T-cell (primary cell): ENCODE data around the gene TSC22D1. TPM values are rescaled to one million over a fixed set of nuclear protein-coding genes. Genes with fewer than 3 reads are reported as not detected.

Experiments used
- ATAC-seq, 4 experiments: fragments of 200-7000 bp in 3 of 4; fragments of 150-1000 bp in 1 of 4; cut with Tn5 transposase; replicated peaks in 1 of 4; 1 replicate in 3 of 4; 2 replicates in 1 of 4; pipeline ENCODE4 v1.10.0; 2021; ENCODE audit warnings: moderate library complexity in 3 of 4, mild to moderate bottlenecking in 2 of 4, moderate number of reproducible peaks in 1 of 4
- CTCF ChIA-PET, 2 donors: fragments of 300-600 bp; sonication (Branson Sonifier 250); formaldehyde crosslinking; loops; one replicate each; lab custom pipeline; 2022; ENCODE audit warnings: antibody characterized with exemption in 2 of 2; lab: Charles Lee
- POLR2A ChIA-PET, 2 donors: fragments of 300-600 bp; sonication (Branson Sonifier 250); formaldehyde crosslinking; loops; one replicate each; lab custom pipeline; 2022; ENCODE audit warnings: antibody characterized with exemption in 2 of 2; lab: Charles Lee
- DNase-seq, 35 experiments: peaks; one replicate each; pipeline versions ENCODE4 v3.0.0 to v3.0.0-alpha.2; 2013 to 2023
- H3K27ac ChIP-seq: one replicate; pipeline ENCODE4 v1.5.1; 2013; ENCODE audit warnings: low read length
- H3K27me3 ChIP-seq, 2 experiments: replicated peaks in 1 of 2; 1 replicate in 1 of 2; 2 replicates in 1 of 2; pipeline versions ENCODE4 v1.6.1 to v1.7.0; 2013; ENCODE audit warnings: low read length in 1 of 2, mixed read lengths in 1 of 2; ENCODE audit not compliant: control insufficient read depth in 2 of 2, insufficient read depth in 2 of 2; ENCODE audit errors: extremely low read depth in 1 of 2
- H3K36me3 ChIP-seq, 2 donors: 1 replicate in 1 of 2; 2 replicates in 1 of 2; pipeline versions ENCODE4 v1.6.1 to v1.7.0; 2013; ENCODE audit warnings: low read length in 1 of 2; ENCODE audit not compliant: control insufficient read depth in 2 of 2, insufficient read depth in 1 of 2; ENCODE audit errors: extremely low read depth in 1 of 2
- H3K4me1 ChIP-seq, 2 experiments: 1 replicate in 1 of 2; 2 replicates in 1 of 2; pipeline versions ENCODE4 v1.6.1 to v1.7.0; 2013; ENCODE audit warnings: low read length in 2 of 2, mixed read lengths in 1 of 2; ENCODE audit not compliant: insufficient read depth in 2 of 2, control insufficient read depth in 1 of 2; ENCODE audit errors: extremely low read depth in 1 of 2
- H3K4me3 ChIP-seq, 2 donors: 1 replicate in 1 of 2; 2 replicates in 1 of 2; pipeline versions ENCODE4 v1.5.1 to v1.7.0; 2013; ENCODE audit warnings: mild to moderate bottlenecking in 2 of 2, low read length in 1 of 2, moderate library complexity in 1 of 2; ENCODE audit not compliant: control insufficient read depth in 1 of 2; ENCODE audit errors: extremely low read depth in 1 of 2
- H3K9me3 ChIP-seq: 2 replicates; pipeline ENCODE4 v1.7.0; 2013
- H3K27ac Mint-ChIP-seq, 2 donors: one replicate each; pipeline ENCODE4 v1.8.0; 2020 to 2021; ENCODE audit warnings: mild to moderate bottlenecking in 2 of 2, mixed read lengths in 2 of 2
- H3K27me3 Mint-ChIP-seq, 2 donors: one replicate each; pipeline ENCODE4 v1.8.0; 2021 to 2022; ENCODE audit warnings: mixed read lengths in 2 of 2
- H3K36me3 Mint-ChIP-seq: one replicate; pipeline ENCODE4 v1.8.0; 2021; ENCODE audit warnings: mixed read lengths
- H3K4me1 Mint-ChIP-seq, 3 donors: one replicate each; pipeline ENCODE4 v1.8.0; 2020 to 2022; ENCODE audit warnings: mixed read lengths in 3 of 3, mild to moderate bottlenecking in 1 of 3
- H3K4me3 Mint-ChIP-seq, 3 donors: one replicate each; pipeline ENCODE4 v1.8.0; 2020 to 2022; ENCODE audit warnings: mild to moderate bottlenecking in 3 of 3, mixed read lengths in 3 of 3, moderate library complexity in 3 of 3
- H3K9me3 Mint-ChIP-seq, 3 donors: one replicate each; pipeline ENCODE4 v1.8.0; 2020 to 2022; ENCODE audit warnings: mixed read lengths in 3 of 3
- WGBS: methylation state at CpG from one replicate; pipeline ENCODE4 v1.1.5; 2013; ENCODE audit warnings: missing lambda C conversion rate; ENCODE audit not compliant: insufficient coverage; 5-methylcytosine and 5-hydroxymethylcytosine counted together
- total RNA-seq, 35 experiments: library from RNA in 6 of 35; stranded (reverse) in 6 of 35; fragments of 120-200 nt in 1 of 35; gene quantifications; one replicate each; pipeline versions ENCODE4 v1.2.1 to v1.2.4 and lab custom pipeline; 2013 to 2026

Gene TSC22D1
- total RNA-seq, 5 donors from 2014 or later (not counting 1 experiment from before 2014, with no cell fraction given): 32.5 to 40.4 (median 36.4) TPM

DNA sequence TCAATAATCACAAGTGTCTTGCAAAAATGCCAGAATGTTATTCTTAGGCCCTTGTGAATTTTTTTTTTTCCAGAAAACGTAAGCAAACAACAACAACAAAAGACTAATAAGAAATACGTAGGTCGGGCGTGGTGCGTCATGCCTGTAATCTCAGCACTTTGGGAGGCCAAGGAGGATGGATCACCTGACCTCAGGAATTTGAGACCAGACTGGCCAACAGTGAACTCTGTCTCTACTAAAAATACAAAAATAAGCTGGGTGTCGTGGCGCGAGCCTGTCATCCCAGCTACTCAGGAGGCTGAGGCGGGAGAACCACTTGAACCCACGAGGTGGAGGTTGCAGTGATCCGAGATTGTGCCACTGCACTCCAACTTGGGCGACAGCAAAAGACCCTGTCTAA lies 20.9 kb downstream of the TSC22D1 start:
- H3K4me1 ChIP-seq: no peaks in the 10 kb centered on the region
- DNase-seq: no peak
- no CpG with 5 or more reads among the region's 12 CpGs for WGBS
- Mint-ChIP-seq H3K9me3 (no peaks in the 10 kb centered on the region), H3K4me1 (peaks cover 3 to 7% (median 5%) of the 10 kb centered on the region in 3 donors), H3K27ac (no peak overlapping the region), H3K27me3 (no peaks in the 10 kb centered on the region), H3K36me3 (peaks cover 12% of the 10 kb centered on the region), H3K4me3 (no peak overlapping the region)
- no peaks in the 10 kb centered on the region for H3K36me3 ChIP-seq
- ATAC-seq: no peak
- no peaks in the 10 kb centered on the region for H3K9me3 ChIP-seq
- CTCF ChIA-PET: no interaction called here
- no peak overlapping the region for H3K4me3 ChIP-seq
- POLR2A ChIA-PET: interaction anchor here (0.6 to 0.7 kb wide), 2 partner anchors 72 to 1512 kb away, joined by 3 read pairs; no protein-coding TSS in a partner anchor
- H3K27me3 ChIP-seq: no peaks in the 10 kb centered on the region
- H3K27ac ChIP-seq: no peak overlapping the region

DNA sequence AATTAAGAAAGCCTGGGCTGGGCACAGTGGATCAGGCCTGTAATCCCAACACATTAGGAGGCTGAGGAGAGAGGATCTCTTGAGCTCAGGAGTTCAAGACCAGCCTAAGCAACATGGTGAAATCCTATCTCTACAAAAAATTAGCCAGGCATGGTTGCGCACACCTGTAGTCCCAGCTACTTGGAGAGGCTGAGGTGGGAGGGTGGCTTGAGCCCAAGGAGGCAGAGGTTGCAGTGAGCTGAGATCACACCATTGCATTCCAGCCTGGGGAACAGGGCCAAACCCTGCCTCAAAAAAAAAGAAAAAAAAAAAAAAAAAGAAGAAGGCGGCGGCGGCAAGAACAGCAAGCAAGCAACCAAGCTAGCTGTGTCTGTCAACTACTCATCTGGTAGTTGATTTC lies 26.7 kb downstream of the TSC22D1 start:
- Histone ChIP-seq H3K36me3 (no peaks in the 10 kb centered on the region), H3K27me3 (no peaks in the 10 kb centered on the region), H3K27ac (no peak overlapping the region), H3K4me3 (no peak overlapping the region), H3K9me3 (no peaks in the 10 kb centered on the region), H3K4me1 (no peaks in the 10 kb centered on the region)
- H3K4me1 Mint-ChIP-seq: peaks cover 0 to under 1% (median 0%) of the 10 kb centered on the region in 3 donors
- no peak overlapping the region for H3K4me3 Mint-ChIP-seq
- ChIA-PET POLR2A (no interaction called here), CTCF (interaction anchor here in 1 of 2 donors (0.6 to 0.7 kb wide), 2 partner anchors 11 to 311 kb away, joined by 3 to 4 read pairs; no protein-coding TSS in a partner anchor)
- H3K36me3 Mint-ChIP-seq: peaks cover 20% of the 10 kb centered on the region
- no peak overlapping the region for H3K27ac Mint-ChIP-seq
- no CpG with 5 or more reads among the region's 4 CpGs for whole genome bisulfite sequencing
- no peaks in the 10 kb centered on the region for H3K27me3 Mint-ChIP-seq
- no peaks in the 10 kb centered on the region for H3K9me3 Mint-ChIP-seq
- DNase-seq: no peak
- no peak for ATAC-seq

DNA sequence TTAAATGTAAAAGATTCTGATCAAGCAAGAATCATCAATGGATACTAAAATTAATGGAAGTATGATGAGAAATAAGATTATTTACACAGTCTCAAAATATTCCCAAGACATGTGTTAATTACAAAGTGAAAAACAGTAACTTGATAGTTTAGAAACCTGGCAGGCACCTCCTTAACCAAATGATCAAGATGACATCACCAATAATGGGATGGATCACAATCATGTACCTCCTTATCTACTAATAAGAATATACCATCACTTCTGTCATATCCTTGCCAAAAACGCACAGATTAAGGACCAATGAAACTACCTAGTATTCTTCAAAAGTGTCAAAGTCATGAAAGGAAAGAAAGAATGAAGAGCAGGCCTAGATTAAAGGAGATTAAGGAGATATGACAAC lies 30.0 kb downstream of the TSC22D1 start:
- no peak overlapping the region for H3K4me3 Mint-ChIP-seq

DNA sequence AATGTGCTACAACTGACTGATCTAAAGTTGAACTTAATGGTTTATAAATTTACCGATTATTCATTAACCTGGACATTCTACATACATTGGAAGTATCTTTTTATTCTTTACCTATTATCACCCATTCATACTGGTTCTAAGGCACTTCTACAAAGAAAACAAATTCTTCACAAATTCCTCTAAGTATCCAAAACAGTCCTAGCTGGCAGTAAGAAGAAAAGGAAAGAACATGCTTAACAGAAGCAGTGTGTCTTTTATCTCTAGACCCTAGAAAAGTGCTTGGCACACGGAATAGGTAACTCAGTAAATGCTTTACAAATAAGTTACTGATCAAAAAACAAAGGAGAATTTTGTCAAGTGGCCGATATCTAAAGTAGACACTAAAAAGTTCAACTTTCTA lies 32.8 kb downstream of the TSC22D1 start:
- ChIA-PET CTCF (interaction anchor here in 1 of 2 donors (1.3 kb wide), 1 partner anchor 31 kb away, joined by 3 read pairs; no protein-coding TSS in a partner anchor), POLR2A (no interaction called here)
- H3K27ac ChIP-seq: no peak overlapping the region
- no peak overlapping the region for H3K4me3 ChIP-seq
- H3K4me1 ChIP-seq: no peaks in the 10 kb centered on the region
- H3K9me3 ChIP-seq: no peaks in the 10 kb centered on the region
- DNase-seq: no peak
- no peaks in the 10 kb centered on the region for H3K27me3 ChIP-seq
- ATAC-seq: no peak
- WGBS: 100% methylated on average over 1 of the region's 3 CpGs
- Mint-ChIP-seq H3K4me1 (no peaks in the 10 kb centered on the region), H3K4me3 (no peak overlapping the region), H3K27ac (no peak overlapping the region), H3K27me3 (no peaks in the 10 kb centered on the region), H3K9me3 (no peaks in the 10 kb centered on the region), H3K36me3 (peaks cover 15% of the 10 kb centered on the region)
- H3K36me3 ChIP-seq: no peaks in the 10 kb centered on the region

More for the DNA sequence above, 30.0 kb downstream of the TSC22D1 start:
- no peaks in the 10 kb centered on the region for H3K36me3 ChIP-seq
- no peaks in the 10 kb centered on the region for H3K4me1 ChIP-seq
- no CpG with 5 or more reads among the region's 1 CpG for WGBS
- Mint-ChIP-seq H3K27me3 (no peaks in the 10 kb centered on the region), H3K4me1 (no peaks in the 10 kb centered on the region), H3K9me3 (no peaks in the 10 kb centered on the region), H3K27ac (no peak overlapping the region), H3K36me3 (peaks cover 8% of the 10 kb centered on the region)
- DNase-seq (no peak), ATAC-seq (no peak)
- POLR2A ChIA-PET: no interaction called here
- no peak overlapping the region for H3K4me3 ChIP-seq
- H3K27ac ChIP-seq: no peak overlapping the region
- H3K9me3 ChIP-seq: no peaks in the 10 kb centered on the region
- CTCF ChIA-PET: no interaction called here
- no peaks in the 10 kb centered on the region for H3K27me3 ChIP-seq

DNA sequence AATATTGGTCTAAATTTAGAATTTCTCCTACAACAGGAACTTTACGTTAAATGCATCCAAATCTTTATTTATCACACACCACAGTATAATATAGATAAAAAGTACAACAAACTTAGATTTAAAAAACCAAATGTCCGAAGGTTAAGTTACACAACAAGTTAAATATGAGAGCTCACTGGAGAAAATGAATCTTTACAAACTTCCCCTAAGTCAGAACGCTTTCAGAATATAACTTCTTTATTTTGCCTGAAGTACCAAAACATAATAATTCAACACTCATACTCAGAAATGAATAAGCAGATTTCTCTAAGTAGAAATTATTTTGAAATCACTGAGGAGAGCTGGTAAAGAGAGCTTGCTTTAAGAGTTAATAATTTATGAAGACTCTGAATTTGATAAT lies 33.8 kb downstream of the TSC22D1 start:
- H3K4me3 ChIP-seq: no peak overlapping the region
- Mint-ChIP-seq H3K36me3 (peaks cover 15% of the 10 kb centered on the region), H3K9me3 (no peaks in the 10 kb centered on the region), H3K27me3 (no peaks in the 10 kb centered on the region), H3K4me1 (peaks cover 0 to 5% (median 5%) of the 10 kb centered on the region in 3 donors), H3K27ac (no peak overlapping the region), H3K4me3 (no peak overlapping the region)
- no CpG with 5 or more reads among the region's 3 CpGs for WGBS
- ATAC-seq (no peak), DNase-seq (no peak)
- POLR2A ChIA-PET: no interaction called here
- no peaks in the 10 kb centered on the region for H3K9me3 ChIP-seq
- CTCF ChIA-PET: interaction anchor here in 1 of 2 donors (0.6 to 1.3 kb wide), 3 partner anchors 32 to 59 kb away, joined by 3 to 4 read pairs (median 3); no protein-coding TSS in a partner anchor
- no peaks in the 10 kb centered on the region for H3K27me3 ChIP-seq
- H3K36me3 ChIP-seq: no peaks in the 10 kb centered on the region
- no peak overlapping the region for H3K27ac ChIP-seq
- H3K4me1 ChIP-seq: no peaks in the 10 kb centered on the region

DNA sequence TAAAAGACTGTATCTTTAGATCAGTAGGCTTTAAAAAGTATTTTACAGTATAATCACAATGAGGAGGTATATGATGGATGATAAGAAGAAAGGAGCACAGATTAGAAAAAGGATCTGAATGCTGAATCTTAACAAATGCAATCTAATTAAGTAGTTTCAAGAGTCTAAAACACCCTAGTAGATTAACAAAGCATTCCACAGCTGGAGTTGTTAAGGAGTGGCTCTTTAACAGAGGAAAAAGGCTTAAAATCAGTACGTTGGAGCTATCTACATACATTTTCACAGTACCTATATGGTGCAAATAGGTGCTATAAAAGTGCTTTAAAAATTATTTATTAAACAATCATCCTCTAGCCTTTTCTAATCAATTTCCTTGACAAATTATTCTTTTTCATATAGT lies 34.5 kb downstream of the TSC22D1 start:
- ChIA-PET POLR2A (interaction anchor here in 1 of 2 donors (0.6 to 0.7 kb wide), 2 partner anchors 32 to 1358 kb away, joined by 4 read pairs; no protein-coding TSS in a partner anchor), CTCF (interaction anchor here (0.6 to 0.8 kb wide), 3 partner anchors 19 to 53 kb away, joined by 3 to 4 read pairs (median 4); no protein-coding TSS in a partner anchor)
- no peaks in the 10 kb centered on the region for H3K27me3 Mint-ChIP-seq
- no peak overlapping the region for H3K4me3 Mint-ChIP-seq
- H3K9me3 ChIP-seq: no peaks in the 10 kb centered on the region
- H3K27me3 ChIP-seq: no peaks in the 10 kb centered on the region
- no peak overlapping the region for H3K27ac ChIP-seq
- H3K27ac Mint-ChIP-seq: no peak overlapping the region
- H3K4me1 ChIP-seq: no peaks in the 10 kb centered on the region
- DNase-seq (no peak), ATAC-seq (no peak)
- H3K4me1 Mint-ChIP-seq: peaks cover 0 to 8% (median 8%) of the 10 kb centered on the region in 3 donors
- WGBS: no CpG with 5 or more reads among the region's 1 CpG
- H3K4me3 ChIP-seq: no peak overlapping the region
- no peaks in the 10 kb centered on the region for H3K9me3 Mint-ChIP-seq
- no peaks in the 10 kb centered on the region for H3K36me3 ChIP-seq
- H3K36me3 Mint-ChIP-seq: peaks cover 15% of the 10 kb centered on the region
